Body of pancreas (tissue), 4 donors: ENCODE data around the gene IGSF9.

Experiments
- POLR2A ChIP-seq, 3 donors: fragments of 450-650 bp; IDR thresholded peaks; one replicate each; pipeline ENCODE4 v1.6.1; 2016; ENCODE audit warnings: antibody characterized with exemption in 3 of 3, mild to moderate bottlenecking in 2 of 3
- TF ChIP-seq, protein P1 (sequence below), 7 experiments: fragments of 450-650 bp in 4 of 7; fragments of 200-600 bp in 3 of 7; sonication (generic) in 3 of 7; IDR thresholded peaks; one replicate each; pipeline ENCODE4 v1.5.1; 2016 to 2019; ENCODE audit warnings: antibody characterized with exemption in 7 of 7

DNA sequence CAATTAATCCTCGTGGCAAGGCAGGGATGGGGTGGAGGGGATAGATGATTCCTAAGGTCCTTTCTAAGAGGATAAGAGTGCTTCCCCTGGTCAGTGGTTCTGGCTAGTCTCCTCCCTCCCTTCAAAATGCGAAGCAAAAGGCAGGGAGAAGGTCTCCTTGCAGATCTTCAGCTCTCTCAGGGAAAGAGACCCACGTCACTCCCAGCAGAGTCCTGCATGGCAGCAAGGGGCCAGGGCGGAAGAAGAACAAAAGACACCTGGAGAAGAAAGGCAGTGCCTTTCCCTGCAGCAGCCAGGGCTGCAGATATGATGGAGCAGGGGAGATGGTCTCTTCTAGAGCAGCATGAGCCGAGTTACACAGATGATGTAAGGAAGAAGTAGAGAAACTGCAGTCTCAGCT lies 38.3 kb upstream of the IGSF9 start:
- TF ChIP-seq, protein P1, sequence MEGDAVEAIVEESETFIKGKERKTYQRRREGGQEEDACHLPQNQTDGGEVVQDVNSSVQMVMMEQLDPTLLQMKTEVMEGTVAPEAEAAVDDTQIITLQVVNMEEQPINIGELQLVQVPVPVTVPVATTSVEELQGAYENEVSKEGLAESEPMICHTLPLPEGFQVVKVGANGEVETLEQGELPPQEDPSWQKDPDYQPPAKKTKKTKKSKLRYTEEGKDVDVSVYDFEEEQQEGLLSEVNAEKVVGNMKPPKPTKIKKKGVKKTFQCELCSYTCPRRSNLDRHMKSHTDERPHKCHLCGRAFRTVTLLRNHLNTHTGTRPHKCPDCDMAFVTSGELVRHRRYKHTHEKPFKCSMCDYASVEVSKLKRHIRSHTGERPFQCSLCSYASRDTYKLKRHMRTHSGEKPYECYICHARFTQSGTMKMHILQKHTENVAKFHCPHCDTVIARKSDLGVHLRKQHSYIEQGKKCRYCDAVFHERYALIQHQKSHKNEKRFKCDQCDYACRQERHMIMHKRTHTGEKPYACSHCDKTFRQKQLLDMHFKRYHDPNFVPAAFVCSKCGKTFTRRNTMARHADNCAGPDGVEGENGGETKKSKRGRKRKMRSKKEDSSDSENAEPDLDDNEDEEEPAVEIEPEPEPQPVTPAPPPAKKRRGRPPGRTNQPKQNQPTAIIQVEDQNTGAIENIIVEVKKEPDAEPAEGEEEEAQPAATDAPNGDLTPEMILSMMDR (IDR thresholded peaks at IDR 0.05): no peak
- no peak for TF ChIP-seq POLR2A (IDR thresholded peaks at IDR 0.05)
